Measurements from ENCODE around the gene FBXL14.

The FBXL14 gene, protein sequence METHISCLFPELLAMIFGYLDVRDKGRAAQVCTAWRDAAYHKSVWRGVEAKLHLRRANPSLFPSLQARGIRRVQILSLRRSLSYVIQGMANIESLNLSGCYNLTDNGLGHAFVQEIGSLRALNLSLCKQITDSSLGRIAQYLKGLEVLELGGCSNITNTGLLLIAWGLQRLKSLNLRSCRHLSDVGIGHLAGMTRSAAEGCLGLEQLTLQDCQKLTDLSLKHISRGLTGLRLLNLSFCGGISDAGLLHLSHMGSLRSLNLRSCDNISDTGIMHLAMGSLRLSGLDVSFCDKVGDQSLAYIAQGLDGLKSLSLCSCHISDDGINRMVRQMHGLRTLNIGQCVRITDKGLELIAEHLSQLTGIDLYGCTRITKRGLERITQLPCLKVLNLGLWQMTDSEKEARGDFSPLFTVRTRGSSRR

DNA sequence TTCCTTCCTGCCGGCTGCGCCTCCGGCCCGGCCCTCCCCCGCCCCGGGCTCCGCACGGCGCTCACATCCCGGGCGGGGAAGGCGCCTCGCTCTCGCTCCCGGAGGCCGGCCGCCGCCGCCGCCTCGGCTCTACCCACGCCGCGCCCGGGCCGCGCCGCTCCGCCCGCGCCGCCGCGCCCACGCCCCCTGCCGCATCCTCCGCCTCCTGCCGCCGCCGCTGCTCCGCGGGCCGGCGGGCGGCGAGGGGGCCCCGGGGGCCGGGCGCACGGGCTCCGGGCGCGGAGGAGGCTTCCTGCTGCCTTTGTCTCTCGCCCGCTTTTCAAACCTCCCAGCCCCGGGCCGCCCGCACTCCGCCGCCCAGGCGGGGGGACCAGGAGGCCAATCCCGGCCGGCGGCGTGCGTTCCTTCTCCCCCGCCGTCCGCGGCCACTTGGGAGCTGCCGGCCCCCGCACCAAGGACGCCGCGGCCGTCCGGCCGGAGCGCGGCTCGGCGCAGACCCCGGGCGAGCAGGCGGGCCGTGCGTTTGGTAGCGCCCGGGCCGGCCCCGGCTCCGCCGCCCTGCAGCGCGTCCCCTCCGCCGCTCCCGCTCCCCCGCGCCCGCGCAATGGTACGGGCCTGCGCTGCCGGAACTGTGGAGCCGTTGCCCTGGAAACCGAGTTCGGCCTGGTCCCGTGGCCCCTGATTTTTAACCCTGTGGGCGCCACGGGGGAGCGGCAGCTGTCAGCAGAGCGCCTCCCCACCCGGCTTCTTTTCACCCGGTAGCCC lies at the start of gene FBXL14:
FBXL14 (minus strand) TSS at position 321 of the 765 bp plus-strand sequence. CDS start 515 bp downstream, outside the sequence.
- DNase-seq (peak; percentile 86), ATAC-seq (replicated peaks) (peak; percentile 78 to 79)
- Mint-ChIP-seq H3K9me3 (no peaks in the 10 kb centered on the region), H3K4me3 (peak within 1 kb of the TSS; percentile 91 to 95), H3K27me3 (no peaks in the 10 kb centered on the region), H3K27ac (peak within 1 kb of the TSS; percentile 96), H3K36me3 (peaks cover 13 to 29% of the 10 kb centered on the region in 2 donors), H3K4me1 (peaks cover 36 to 49% of the 10 kb centered on the region in 2 donors)

DNA sequence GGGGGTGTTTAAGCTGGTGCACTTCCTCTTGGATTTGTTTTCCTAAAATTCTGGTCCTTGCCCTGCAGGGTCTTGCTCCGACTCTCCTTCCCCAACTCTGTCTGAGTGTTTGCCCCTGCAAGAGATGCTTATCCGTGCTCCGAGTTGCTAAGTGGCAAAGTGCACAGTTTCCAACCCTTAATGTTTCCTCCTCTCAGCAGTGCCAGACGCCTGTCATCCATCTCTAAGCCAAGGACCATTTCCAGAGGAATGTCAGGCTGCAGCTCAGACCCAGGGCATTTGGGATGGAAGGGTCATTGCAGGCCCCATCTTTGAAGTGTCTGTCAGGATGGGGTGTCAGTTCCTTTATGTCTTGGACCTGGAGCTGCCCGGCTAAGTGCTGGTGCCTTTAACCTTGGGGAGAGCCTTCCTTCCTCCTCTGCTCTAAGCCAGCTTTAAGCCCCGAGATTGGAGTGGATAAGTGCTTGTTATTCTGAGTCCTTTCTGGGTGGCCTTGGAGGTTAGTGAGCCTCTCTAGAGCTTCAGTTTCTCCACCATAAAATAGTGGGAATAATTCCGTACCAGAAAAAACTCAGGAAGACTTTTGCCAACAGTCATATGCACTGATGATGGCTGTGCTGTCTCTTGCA lies 49.6 kb upstream of the FBXL14 start:
- H3K9me3 Mint-ChIP-seq = no peaks in the 10 kb centered on the region
- DNase-seq = no peak
- H3K4me3 Mint-ChIP-seq = no peak overlapping the region
- H3K27me3 Mint-ChIP-seq = peaks cover 5 to 14% of the 10 kb centered on the region in 2 donors
- peaks cover 0 to 23% of the 10 kb centered on the region in 2 donors for H3K4me1 Mint-ChIP-seq
- no peak for ATAC-seq (replicated peaks)
- H3K27ac Mint-ChIP-seq = no peak overlapping the region
- peaks cover 10% of the 10 kb centered on the region in 2 donors for H3K36me3 Mint-ChIP-seq

DNA sequence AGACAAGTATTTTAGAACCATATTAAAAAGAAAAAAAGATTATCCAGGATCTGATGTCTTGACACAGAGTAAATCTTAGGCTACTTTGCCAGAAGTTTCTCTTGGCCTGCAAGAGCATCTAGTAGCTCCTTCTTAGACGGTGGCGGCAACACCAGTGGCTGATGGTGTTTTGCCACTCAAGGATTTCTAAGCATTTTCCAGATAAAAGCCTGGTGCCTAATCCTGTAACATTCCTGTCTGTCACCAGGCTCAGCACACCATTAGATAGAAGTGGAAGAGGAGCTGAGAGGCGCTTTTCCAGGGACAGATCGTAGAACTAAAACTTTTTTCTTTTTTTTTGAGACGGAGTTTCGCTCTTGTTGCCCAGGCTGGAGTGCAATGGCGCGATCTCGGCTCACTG lies 48.7 kb upstream of the FBXL14 start:
- ATAC-seq (replicated peaks) = no peak
- Mint-ChIP-seq H3K4me1 (peaks cover 0 to 23% of the 10 kb centered on the region in 2 donors), H3K27ac (no peak overlapping the region), H3K4me3 (no peak overlapping the region), H3K36me3 (peaks cover 10% of the 10 kb centered on the region in 2 donors), H3K27me3 (peaks cover 5 to 6% of the 10 kb centered on the region in 2 donors), H3K9me3 (no peaks in the 10 kb centered on the region)
- DNase-seq = no peak

DNA sequence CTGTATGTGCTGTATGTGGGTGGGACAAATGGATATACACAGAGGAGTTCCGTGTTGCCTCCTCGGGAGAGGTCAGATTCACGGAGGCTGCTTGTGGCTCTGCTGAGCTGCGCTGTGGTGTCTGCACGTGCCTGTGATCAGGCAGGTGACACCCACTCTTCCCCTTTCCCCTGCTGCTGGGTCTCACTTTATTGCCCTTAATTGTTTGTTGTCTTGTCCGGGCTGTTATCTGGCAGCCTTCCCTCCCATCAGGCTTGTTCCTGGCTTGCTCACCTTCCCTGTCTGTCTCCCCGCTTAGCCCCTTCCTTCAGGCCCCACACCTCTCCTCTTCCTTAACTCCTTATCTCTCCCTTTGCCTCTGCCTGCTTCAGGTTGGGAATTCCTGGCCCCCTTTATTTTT lies 48.1 kb upstream of the FBXL14 start:
- Mint-ChIP-seq H3K27ac (no peak overlapping the region), H3K4me3 (no peak overlapping the region), H3K36me3 (peaks cover 9 to 10% of the 10 kb centered on the region in 2 donors), H3K4me1 (peaks cover 0 to 20% of the 10 kb centered on the region in 2 donors), H3K9me3 (no peaks in the 10 kb centered on the region), H3K27me3 (peaks cover 5 to 6% of the 10 kb centered on the region in 2 donors)
- DNase-seq (no peak), ATAC-seq (replicated peaks) (no peak)

DNA sequence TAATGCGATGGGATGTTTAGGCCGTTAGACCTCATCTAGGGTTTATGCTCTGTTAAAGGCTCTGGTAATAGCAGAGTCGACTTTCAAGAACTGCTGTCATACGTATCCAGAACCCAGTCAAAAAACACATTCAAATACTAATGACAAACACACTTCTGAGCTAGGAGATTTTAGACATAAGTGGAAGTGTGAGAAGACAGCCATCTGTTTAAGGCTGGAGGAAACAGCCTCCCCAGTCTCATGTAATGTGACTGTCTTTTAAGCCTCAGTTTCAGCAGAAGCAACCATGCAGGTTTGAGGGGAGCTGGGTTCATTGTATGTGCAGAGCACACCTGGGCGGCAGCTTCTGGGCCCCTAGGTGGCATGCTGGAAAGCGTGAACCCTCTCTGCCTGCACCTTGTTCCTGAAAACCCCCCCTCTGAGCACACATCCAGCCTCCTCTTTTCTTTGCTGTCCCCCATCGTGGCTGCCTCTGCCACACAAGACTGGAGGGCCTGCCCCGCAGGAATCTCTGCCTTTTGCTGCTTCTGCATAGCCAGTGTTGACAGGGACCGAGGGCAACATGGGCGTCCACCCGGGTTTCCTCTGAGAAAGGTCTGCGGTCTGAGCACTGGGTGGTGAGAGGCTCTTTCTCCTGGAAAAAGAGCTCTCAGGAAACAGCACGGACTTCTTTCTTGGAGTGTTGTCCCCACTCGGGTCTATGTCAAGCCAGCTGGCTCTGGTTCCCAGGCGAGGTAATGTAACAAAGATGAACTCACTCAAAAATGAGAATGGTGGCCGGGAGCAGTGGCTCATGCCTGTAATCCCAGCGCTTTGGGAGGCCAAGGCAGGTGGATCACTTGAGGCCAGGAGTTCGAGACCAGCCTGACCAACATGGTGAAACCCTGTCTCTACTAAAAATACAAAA lies 46.2 kb upstream of the FBXL14 start:
- no peak for ATAC-seq (replicated peaks)
- no peak overlapping the region for H3K4me3 Mint-ChIP-seq
- H3K27me3 Mint-ChIP-seq = peaks cover 10 to 17% of the 10 kb centered on the region in 2 donors
- DNase-seq = no peak
- peaks cover 0 to 4% of the 10 kb centered on the region in 2 donors for H3K4me1 Mint-ChIP-seq
- H3K27ac Mint-ChIP-seq = no peak overlapping the region
- H3K36me3 Mint-ChIP-seq = peaks cover 4 to 10% of the 10 kb centered on the region in 2 donors
- no peaks in the 10 kb centered on the region for H3K9me3 Mint-ChIP-seq

DNA sequence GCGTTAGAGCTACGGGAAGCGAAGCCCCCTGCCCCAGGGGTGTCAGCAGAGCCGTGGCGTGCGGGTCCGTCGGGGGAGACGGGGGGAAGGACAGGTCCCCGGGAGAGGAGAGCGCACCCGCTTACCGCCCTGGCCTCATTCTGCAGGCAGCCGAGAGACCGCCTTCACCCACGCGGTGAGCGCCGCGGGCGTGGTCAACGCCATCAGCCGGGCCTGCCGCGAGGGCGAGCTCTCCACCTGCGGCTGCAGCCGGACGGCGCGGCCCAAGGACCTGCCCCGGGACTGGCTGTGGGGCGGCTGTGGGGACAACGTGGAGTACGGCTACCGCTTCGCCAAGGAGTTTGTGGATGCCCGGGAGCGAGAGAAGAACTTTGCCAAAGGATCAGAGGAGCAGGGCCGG lies 45.2 kb upstream of the FBXL14 start:
- Mint-ChIP-seq H3K27me3 (peaks cover 12 to 27% of the 10 kb centered on the region in 2 donors), H3K4me1 (peaks cover under 1 to 6% of the 10 kb centered on the region in 2 donors), H3K9me3 (no peaks in the 10 kb centered on the region), H3K27ac (no peak overlapping the region), H3K36me3 (peaks cover 4 to 11% of the 10 kb centered on the region in 2 donors), H3K4me3 (no peak overlapping the region)
- DNase-seq (no peak), ATAC-seq (replicated peaks) (no peak)

DNA sequence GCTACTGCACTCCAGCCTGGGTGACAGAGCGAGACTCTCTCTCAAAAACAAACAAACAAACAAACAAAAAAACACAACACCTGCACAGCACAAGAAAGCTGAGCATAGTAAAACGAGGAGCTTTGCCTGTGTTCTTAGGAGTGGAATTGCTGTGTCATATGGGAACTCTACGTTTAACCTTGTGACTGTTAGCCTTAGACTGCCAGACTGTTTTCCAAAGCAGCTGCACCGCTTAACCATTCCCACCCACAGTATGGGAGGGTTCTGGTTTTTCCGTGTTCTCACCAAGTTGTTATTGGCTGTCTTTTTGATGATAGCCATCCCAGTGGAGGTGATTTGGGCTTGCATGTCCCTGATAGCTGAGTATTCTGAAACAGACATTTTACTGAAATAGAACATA lies 43.8 kb upstream of the FBXL14 start:
- ATAC-seq (replicated peaks) = no peak

DNA sequence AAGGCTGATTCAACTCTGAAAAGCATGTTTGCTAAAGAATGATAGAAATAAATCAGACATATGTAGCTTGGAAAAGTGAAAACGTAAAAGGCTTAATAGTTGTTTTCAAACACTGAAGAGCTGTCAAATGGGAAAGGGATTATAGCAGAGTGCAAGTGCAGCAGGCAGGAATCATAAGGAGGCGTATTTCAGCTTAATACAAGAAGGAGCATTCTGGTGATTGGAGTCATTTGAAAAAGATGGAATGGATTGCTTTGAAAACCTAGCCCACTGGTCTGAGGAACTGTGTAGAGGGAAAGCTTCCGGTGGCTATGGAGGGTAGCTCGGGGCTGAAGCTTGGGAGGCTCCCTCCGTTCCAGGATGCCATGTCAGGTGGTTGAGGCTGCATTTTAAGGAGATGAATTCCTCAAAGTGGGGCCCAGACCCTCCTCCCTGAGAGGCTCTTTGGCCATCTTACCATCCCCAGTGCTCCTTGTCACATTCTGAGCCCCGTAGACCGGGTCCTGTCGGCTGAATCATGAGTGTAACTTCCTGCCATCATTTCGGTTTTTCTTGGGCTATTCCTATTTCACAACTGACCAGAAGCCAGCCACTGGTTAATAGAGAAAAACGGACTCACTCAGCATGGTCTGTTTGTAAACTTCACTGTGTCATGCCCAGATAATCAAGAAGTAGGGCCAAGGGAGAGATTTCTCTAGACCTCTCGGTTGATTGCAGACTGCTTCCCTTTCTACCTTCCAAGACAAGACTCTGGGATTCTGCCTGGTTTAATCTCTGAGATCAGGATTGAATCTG lies 41.1 kb upstream of the FBXL14 start:
- Mint-ChIP-seq H3K9me3 (no peaks in the 10 kb centered on the region), H3K36me3 (peaks cover 6 to 21% of the 10 kb centered on the region in 2 donors), H3K4me3 (no peak overlapping the region), H3K4me1 (peaks cover 6 to 22% of the 10 kb centered on the region in 2 donors), H3K27ac (no peak overlapping the region), H3K27me3 (peaks cover 46 to 65% of the 10 kb centered on the region in 2 donors)
- DNase-seq (no peak), ATAC-seq (replicated peaks) (no peak)

More for the DNA sequence above, 43.8 kb upstream of the FBXL14 start:
- peaks cover 7 to 8% of the 10 kb centered on the region in 2 donors for H3K36me3 Mint-ChIP-seq
- H3K4me1 Mint-ChIP-seq = peaks cover 1 to 9% of the 10 kb centered on the region in 2 donors
- peaks cover 21 to 38% of the 10 kb centered on the region in 2 donors for H3K27me3 Mint-ChIP-seq
- no peak overlapping the region for H3K4me3 Mint-ChIP-seq
- no peaks in the 10 kb centered on the region for H3K9me3 Mint-ChIP-seq
- no peak for DNase-seq
- H3K27ac Mint-ChIP-seq = no peak overlapping the region

DNA sequence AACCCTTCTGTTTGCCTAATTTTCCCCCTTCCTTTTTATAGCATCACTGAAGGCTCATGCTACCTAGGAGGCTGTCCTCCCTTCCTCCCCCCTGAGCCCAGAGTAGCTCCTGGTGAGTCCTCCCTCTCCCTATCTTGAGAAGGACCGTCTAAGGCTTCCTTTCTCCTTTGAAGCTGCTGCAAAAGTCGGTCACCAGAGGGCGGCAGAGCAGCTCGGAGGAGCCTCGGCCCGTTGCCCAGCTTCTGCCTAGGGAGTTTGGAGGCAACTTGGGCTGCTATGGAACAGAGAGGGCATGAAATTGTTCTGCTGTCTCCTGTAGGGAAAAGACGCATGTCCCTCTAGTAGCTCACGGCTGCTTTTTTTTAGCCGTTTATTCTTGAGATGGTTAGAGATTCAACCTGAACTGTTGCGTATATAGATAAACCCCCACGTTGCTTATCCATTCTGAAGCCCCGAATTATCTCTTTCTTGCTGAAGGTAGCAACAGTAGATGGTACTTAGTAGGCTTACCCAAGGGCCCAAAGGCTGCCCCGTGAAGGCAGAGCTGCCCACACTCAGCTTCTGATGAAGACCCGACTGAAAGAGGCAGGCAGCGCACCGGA lies 40.3 kb upstream of the FBXL14 start:
- ATAC-seq (replicated peaks) (peak; percentile 58 to 59), DNase-seq (peak; percentile 26)
- Mint-ChIP-seq H3K27me3 (peaks cover 49 to 66% of the 10 kb centered on the region in 2 donors), H3K4me3 (no peak overlapping the region), H3K4me1 (peaks cover 13 to 31% of the 10 kb centered on the region in 2 donors), H3K27ac (no peak overlapping the region), H3K9me3 (no peaks in the 10 kb centered on the region), H3K36me3 (peaks cover 3 to 18% of the 10 kb centered on the region in 2 donors)

DNA sequence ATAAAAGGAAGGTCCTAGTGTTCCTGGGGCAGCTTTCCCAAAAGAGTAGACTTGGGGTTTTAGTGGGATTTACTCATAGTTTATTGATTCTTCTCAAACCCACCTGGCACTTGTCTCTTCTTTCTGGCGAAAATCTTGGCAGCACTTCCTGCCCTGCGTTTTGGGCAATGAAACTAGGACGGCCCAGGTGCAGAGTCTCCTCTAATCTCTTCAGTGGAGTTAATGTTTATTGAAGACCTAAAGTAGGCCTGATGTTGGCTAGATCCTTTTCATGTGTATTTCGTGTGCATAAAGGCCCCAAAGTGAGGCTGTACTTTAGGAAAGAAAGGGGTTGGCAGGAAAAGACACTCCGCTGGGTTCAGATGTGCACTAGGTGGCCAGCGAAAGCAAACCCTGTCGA lies 39.8 kb upstream of the FBXL14 start:
- H3K4me1 Mint-ChIP-seq = peaks cover 18 to 36% of the 10 kb centered on the region in 2 donors
- DNase-seq = no peak
- peaks cover 54 to 71% of the 10 kb centered on the region in 2 donors for H3K27me3 Mint-ChIP-seq
- no peaks in the 10 kb centered on the region for H3K9me3 Mint-ChIP-seq
- H3K36me3 Mint-ChIP-seq = peaks cover 1 to 18% of the 10 kb centered on the region in 2 donors
- no peak for ATAC-seq (replicated peaks)
- no peak overlapping the region for H3K4me3 Mint-ChIP-seq
- no peak overlapping the region for H3K27ac Mint-ChIP-seq

DNA sequence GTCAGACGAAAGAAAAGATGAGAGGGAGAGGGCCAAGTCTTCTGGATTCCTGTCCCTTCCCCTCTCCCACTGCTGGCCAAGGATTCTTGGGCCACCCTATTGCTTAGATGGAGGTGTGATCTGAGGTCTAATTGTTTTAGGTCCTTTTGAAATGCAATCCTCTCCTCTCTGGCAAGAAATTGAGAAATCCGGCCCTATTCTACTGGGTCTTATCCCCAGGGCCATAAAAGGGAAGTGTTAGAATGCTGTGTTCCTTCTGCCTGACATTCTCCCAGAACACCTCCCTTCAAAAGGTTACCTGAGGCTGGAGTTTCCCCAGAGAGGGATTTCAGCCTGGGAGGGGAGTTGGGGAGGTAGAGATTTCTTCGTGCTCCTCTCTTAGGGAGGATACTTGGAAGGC lies 39.1 kb upstream of the FBXL14 start:
- H3K27ac Mint-ChIP-seq = no peak overlapping the region
- H3K4me3 Mint-ChIP-seq = no peak overlapping the region
- H3K36me3 Mint-ChIP-seq = peaks cover 3 to 18% of the 10 kb centered on the region in 2 donors
- H3K4me1 Mint-ChIP-seq = peaks cover 21 to 42% of the 10 kb centered on the region in 2 donors
- DNase-seq (no peak), ATAC-seq (replicated peaks) (no peak)
- H3K9me3 Mint-ChIP-seq = no peaks in the 10 kb centered on the region
- peaks cover 57 to 78% of the 10 kb centered on the region in 2 donors for H3K27me3 Mint-ChIP-seq

DNA sequence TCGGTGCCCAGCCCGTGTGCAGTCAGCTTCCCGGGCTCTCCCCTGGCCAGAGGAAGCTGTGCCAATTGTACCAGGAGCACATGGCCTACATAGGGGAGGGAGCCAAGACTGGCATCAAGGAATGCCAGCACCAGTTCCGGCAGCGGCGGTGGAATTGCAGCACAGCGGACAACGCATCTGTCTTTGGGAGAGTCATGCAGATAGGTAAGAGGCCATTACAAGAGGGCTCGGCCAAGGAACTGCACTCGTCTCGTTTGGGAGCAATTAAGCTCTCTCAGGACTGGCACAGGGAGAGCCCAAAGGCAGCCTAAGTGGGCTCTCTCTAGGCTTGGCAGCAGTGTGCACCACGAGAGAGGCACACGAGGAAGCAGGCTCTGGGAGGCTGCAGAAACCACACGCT lies 38.3 kb upstream of the FBXL14 start:
- Mint-ChIP-seq H3K4me1 (peaks cover 21 to 42% of the 10 kb centered on the region in 2 donors), H3K27me3 (peaks cover 59 to 79% of the 10 kb centered on the region in 2 donors), H3K4me3 (no peak overlapping the region), H3K9me3 (no peaks in the 10 kb centered on the region), H3K27ac (no peak overlapping the region), H3K36me3 (peaks cover 3 to 18% of the 10 kb centered on the region in 2 donors)
- ATAC-seq (replicated peaks) (no peak), DNase-seq (no peak)

Data from stimulated activated naive B cell treated with anti-CD40 and anti-IgM and Interleukin-4, amounts not matched to agents 10 μg/mL and 1 μg/mL and 100 μg/mL, for 72 hours (primary cell).